HL-60 (cell line): Measurements from ENCODE around the gene RNF32.

Experiments used
- DNase-seq, 2 experiments: peaks; one replicate each; pipeline ENCODE4 v3.0.0-alpha.2; 2010 to 2020; ENCODE audit warnings: low read depth in 1 of 2, low spot score in 1 of 2
- H3K27ac ChIP-seq: fragments of 250-450 bp; sonication (Bioruptor Pico); replicated peaks from 2 replicates; pipeline ENCODE4 v1.5.1; 2020; ENCODE audit warnings: mild to moderate bottlenecking, moderate library complexity
- H3K27me3 ChIP-seq: fragments of 250-450 bp; sonication (Bioruptor Pico); 2 replicates; pipeline ENCODE4 v1.5.1; 2021; ENCODE audit warnings: mild to moderate bottlenecking, moderate library complexity; ENCODE audit not compliant: insufficient read depth, poor library complexity, severe bottlenecking
- H3K4me3 ChIP-seq: replicated peaks from 2 replicates; pipeline ENCODE4 v1.5.1; 2011; ENCODE audit warnings: mild to moderate bottlenecking, control low read depth, low read length; ENCODE audit not compliant: insufficient read depth
- CTCF ChIP-seq: IDR thresholded peaks from one replicate; pipeline ENCODE4 v1.5.1; 2011; ENCODE audit warnings: low read length, control low read depth, inconsistent platforms; ENCODE audit not compliant: insufficient read depth
- GABPA ChIP-seq: IDR thresholded peaks from 2 replicates; pipeline ENCODE4 v1.6.1; 2012; ENCODE audit warnings: low read depth
- POLR2AphosphoS5 ChIP-seq: IDR thresholded peaks from 2 replicates; pipeline ENCODE4 v1.6.1; 2012; ENCODE audit warnings: low read depth
- REST ChIP-seq: IDR thresholded peaks from 2 replicates; pipeline ENCODE4 v1.6.1; 2012; ENCODE audit warnings: low read depth; ENCODE audit not compliant: insufficient replicate concordance
- SPI1 ChIP-seq: IDR thresholded peaks from 2 replicates; pipeline ENCODE4 v1.6.1; 2012; ENCODE audit warnings: low read depth, mild to moderate bottlenecking, borderline replicate concordance

RNF32 gene

GRCh38 chr7:156667110-156667426 is 26.5 kb downstream of the RNF32 start:
- H3K27ac ChIP-seq, result no peak overlapping the region
- TF ChIP-seq POLR2AphosphoS5 (no peak), REST (no peak), CTCF (no peak), GABPA (no peak), SPI1 (no peak)

GRCh38 chr7:156668130-156668741 is 27.7 kb downstream of the RNF32 start:
- H3K27ac ChIP-seq, result no peak overlapping the region
- no peak for TF ChIP-seq GABPA
- TF ChIP-seq SPI1, result no peak
- no peak for TF ChIP-seq REST
- no peak for TF ChIP-seq CTCF
- TF ChIP-seq POLR2AphosphoS5, result no peak
- DNase-seq, result no peak
- H3K27me3 ChIP-seq, result no peaks in the 10 kb centered on the region
- H3K4me3 ChIP-seq, result no peak overlapping the region

More at GRCh38 chr7:156667110-156667426, 26.5 kb downstream of the RNF32 start:
- no peak overlapping the region for H3K4me3 ChIP-seq
- no peak for DNase-seq
- H3K27me3 ChIP-seq, result no peaks in the 10 kb centered on the region

GRCh38 chr7:156669035-156669828 is 28.7 kb downstream of the RNF32 start:
- no peak for DNase-seq
- TF ChIP-seq SPI1, result no peak
- no peak for TF ChIP-seq CTCF
- no peak for TF ChIP-seq REST
- TF ChIP-seq GABPA, result no peak
- no peak for TF ChIP-seq POLR2AphosphoS5
- Histone ChIP-seq H3K4me3 (no peak overlapping the region), H3K27ac (no peak overlapping the region), H3K27me3 (no peaks in the 10 kb centered on the region)
